Measurements from ENCODE around the gene EDEM2. TPM values are rescaled to one million over a fixed set of nuclear protein-coding genes. Genes with fewer than 3 reads are reported as not detected.
"Not testable (repeated sequence)": the region's sequence is repeated elsewhere in the genome, so short reads cannot be mapped to it uniquely, and the experiment has no call there.

Gene EDEM2
- total and polyA plus RNA-seq, 2 donors, result 15.1 to 17.8 TPM

DNA sequence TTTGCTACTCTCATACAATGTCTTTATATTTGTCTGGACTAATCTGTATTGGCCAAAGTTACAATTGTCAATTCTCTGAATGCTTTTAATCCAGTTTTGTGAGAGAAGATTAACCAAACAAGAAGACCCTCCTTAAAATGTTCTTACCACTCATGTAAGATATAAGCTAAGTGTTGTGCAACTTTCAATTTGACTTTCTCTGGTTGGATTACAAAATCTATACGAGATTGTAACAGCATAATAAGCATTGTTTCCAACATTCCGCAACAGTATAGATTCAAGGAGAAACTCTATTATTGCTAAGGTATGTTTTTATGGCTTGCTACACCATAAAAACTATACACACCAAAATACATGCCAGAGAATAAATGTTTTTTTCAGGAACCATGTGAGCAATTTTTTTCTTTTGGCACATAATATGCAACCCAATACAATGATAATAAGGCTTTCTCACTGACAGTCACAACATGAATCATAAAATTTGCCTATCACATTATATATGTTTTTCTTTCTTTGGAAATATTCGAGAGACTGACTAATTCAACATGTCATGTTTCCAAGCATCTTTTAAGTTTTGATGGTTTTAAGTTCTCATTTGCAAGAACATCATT lies 42.3 kb downstream of the EDEM2 start:
- WGBS, result 75% methylated on average over 3 of the region's 3 CpGs

DNA sequence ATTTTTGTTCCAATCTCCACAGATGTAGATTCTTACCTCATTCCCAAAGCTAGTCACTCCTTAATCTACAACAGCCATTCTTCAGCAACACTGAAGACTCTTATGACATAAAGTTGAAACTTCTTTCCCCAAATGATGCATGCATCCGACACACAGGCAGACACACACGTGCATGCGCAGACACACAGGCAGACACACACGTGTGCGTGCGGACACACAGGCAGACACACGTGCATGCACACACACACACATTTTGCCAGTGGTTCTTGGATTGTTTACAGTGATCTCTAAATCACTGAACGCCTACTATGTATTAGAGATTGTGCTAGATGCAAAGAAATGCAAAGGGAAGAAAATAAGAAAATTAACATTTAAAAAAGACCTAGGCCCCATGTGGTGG lies 45.5 kb downstream of the EDEM2 start:
- no peak overlapping the region for H3K27ac ChIP-seq (ENCODE audit: low read depth)
- no peak for DNase-seq (ENCODE audit: extremely low spot score)
- H3K4me1 ChIP-seq (ENCODE audit: insufficient read depth), result no peaks in the 10 kb centered on the region
- WGBS, result 88% methylated on average over 8 of the region's 8 CpGs
- no peaks in the 10 kb centered on the region for H3K36me3 ChIP-seq (ENCODE audit: insufficient read depth)
- H3K4me3 ChIP-seq (ENCODE audit: low read depth, low read length), result no peak overlapping the region

More for the DNA sequence above, 42.3 kb downstream of the EDEM2 start:
- H3K4me3 ChIP-seq (ENCODE audit: low read depth, low read length), result no peak overlapping the region
- no peaks in the 10 kb centered on the region for H3K4me1 ChIP-seq (ENCODE audit: insufficient read depth)
- H3K27ac ChIP-seq (ENCODE audit: low read depth), result no peak overlapping the region
- DNase-seq (ENCODE audit: extremely low spot score), result no peak
- H3K36me3 ChIP-seq (ENCODE audit: insufficient read depth), result no peaks in the 10 kb centered on the region

- no peaks in the 10 kb centered on the region for H3K4me1 ChIP-seq (ENCODE audit: insufficient read depth)
- WGBS, result 80% methylated on average over 8 of the region's 8 CpGs
- no peaks in the 10 kb centered on the region for H3K36me3 ChIP-seq (ENCODE audit: insufficient read depth)
- DNase-seq (ENCODE audit: extremely low spot score), result no peak
- peak overlapping the region; percentile 87 for H3K27ac ChIP-seq (ENCODE audit: low read depth)
- peak overlapping the region; percentile 78 for H3K4me3 ChIP-seq (ENCODE audit: low read depth, low read length)
Measured at GRCh38 chr20:35093267-35093884, 53.8 kb downstream of the EDEM2 start.

GRCh38 chr20:35092524-35093266 lies 54.4 kb downstream of the EDEM2 start, which contains the start of gene TRPC4AP:
Gene TRPC4AP (minus strand): TSS chr20:35092807. CDS start chr20:35092781, 26 bp downstream.
- no peaks in the 10 kb centered on the region for H3K4me1 ChIP-seq (ENCODE audit: insufficient read depth)
- H3K4me3 ChIP-seq (ENCODE audit: low read depth, low read length), result peak within 1 kb of the TSS; percentile 78
- peak; percentile 72 for DNase-seq (ENCODE audit: extremely low spot score)
- WGBS, result 2% methylated on average over 69 of the region's 69 CpGs
- H3K27ac ChIP-seq (ENCODE audit: low read depth), result peak within 1 kb of the TSS; percentile 92
- H3K36me3 ChIP-seq (ENCODE audit: insufficient read depth), result no peaks in the 10 kb centered on the region

GRCh38 chr20:35091816-35092523 lies 55.2 kb downstream of the EDEM2 start:
- H3K27ac ChIP-seq (ENCODE audit: low read depth), result peak overlapping the region; percentile 90
- H3K4me3 ChIP-seq (ENCODE audit: low read depth, low read length), result peak overlapping the region; percentile 78
- no peaks in the 10 kb centered on the region for H3K4me1 ChIP-seq (ENCODE audit: insufficient read depth)
- peak; percentile 13 for DNase-seq (ENCODE audit: extremely low spot score)
- WGBS, result under 1% methylated on average over 28 of the region's 28 CpGs
- H3K36me3 ChIP-seq (ENCODE audit: insufficient read depth), result no peaks in the 10 kb centered on the region

DNA sequence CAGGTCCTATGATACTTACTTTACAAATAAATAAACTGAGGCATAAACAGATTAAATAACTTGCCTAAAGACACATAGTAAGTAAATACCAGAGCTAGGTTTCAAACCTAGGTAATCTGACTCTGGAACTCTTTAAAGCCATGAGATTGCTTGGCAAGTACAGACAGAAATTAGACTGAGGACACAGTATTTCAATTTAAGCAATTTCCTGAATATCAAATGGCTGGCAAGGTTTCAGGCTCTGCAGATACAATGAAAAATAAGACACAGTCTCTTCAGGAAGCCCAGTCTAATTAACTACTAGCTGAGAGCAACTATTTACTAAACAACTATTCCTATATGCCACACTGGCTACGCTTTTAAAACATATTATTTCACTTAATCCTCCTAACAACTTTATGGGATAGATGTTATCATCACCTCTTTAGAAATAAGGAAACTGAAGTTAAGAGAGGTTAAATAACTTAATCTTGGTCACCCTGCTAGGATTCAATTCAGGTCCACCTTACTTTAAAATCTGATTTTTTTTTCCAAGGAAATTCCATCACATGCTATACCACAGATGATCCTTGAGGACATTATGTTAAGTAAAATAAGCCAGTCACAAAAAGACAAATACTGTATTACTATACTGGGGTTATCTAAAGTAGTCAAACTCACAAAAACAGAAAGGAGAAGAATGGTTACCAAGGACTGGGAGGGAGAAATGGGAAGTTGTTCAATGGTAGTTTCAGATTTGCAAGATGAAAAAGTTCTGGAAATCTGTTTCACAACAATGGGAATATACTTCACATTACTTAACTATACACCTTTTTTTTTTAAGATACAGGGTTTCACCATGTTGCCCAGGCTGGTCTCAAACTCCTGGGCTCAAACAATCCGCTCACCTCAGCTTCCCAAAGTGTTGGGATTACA lies 58.6 kb downstream of the EDEM2 start:
- DNase-seq (ENCODE audit: extremely low spot score), result no peak
- WGBS, result 82% methylated on average over 2 of the region's 2 CpGs
- Histone ChIP-seq H3K27ac (ENCODE audit: low read depth) (no peak overlapping the region), H3K4me1 (ENCODE audit: insufficient read depth) (no peaks in the 10 kb centered on the region), H3K36me3 (ENCODE audit: insufficient read depth) (no peaks in the 10 kb centered on the region), H3K4me3 (ENCODE audit: low read depth, low read length) (no peak overlapping the region)

DNA sequence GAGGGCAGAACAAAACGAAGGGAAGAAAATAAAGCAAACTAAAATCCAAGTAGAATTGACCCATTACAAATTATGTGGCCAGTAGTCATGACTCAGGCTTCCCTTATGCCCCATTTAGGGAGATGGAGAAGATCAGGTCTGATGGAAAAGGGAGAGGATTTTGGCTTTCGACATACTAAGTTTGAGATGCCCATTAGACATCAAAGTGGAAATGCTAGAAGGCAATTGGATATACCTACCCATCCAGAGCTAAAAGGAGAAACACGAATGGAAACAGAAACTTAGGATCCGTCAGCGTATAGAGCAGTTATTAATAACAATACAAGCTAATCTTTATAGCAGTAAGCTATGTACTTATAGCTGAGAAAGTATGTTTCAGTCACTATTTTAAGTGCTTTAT lies 59.3 kb downstream of the EDEM2 start:
- 71% methylated on average over 5 of the region's 5 CpGs for WGBS
- no peak for DNase-seq (ENCODE audit: extremely low spot score)
- Histone ChIP-seq H3K4me3 (ENCODE audit: low read depth, low read length) (no peak overlapping the region), H3K36me3 (ENCODE audit: insufficient read depth) (no peaks in the 10 kb centered on the region), H3K4me1 (ENCODE audit: insufficient read depth) (no peaks in the 10 kb centered on the region), H3K27ac (ENCODE audit: low read depth) (no peak overlapping the region)

DNA sequence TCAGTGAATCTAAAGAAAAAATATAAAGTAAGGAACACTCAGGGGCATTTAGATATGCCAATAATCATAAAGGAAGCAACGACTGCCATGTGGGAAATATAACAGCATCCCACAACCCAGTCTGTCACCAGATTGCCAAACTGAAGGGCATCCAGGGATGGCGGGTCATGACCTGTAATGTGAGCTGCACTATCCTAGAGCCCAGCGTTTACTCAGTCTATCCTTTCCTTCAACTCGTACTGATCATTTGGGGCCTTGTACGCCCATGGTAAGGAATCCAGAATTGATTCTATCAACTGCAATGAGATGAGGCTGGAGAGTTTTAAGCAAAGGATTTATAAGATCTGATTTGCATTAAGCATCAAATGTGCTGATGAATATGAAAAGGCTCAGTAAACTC lies 59.8 kb downstream of the EDEM2 start:
- H3K4me1 ChIP-seq (ENCODE audit: insufficient read depth), result no peaks in the 10 kb centered on the region

GRCh38 chr20:35085477-35086225 lies 61.5 kb downstream of the EDEM2 start:
- no peak overlapping the region for H3K27ac ChIP-seq (ENCODE audit: low read depth)
- H3K4me3 ChIP-seq (ENCODE audit: low read depth, low read length), result no peak overlapping the region
- no peak for DNase-seq (ENCODE audit: extremely low spot score)
- no peaks in the 10 kb centered on the region for H3K36me3 ChIP-seq (ENCODE audit: insufficient read depth)
- 95% methylated on average over 11 of the region's 11 CpGs for WGBS
- no peaks in the 10 kb centered on the region for H3K4me1 ChIP-seq (ENCODE audit: insufficient read depth)

More for the DNA sequence above, 59.8 kb downstream of the EDEM2 start:
- no peak overlapping the region for H3K4me3 ChIP-seq (ENCODE audit: low read depth, low read length)
- no peak overlapping the region for H3K27ac ChIP-seq (ENCODE audit: low read depth)
- no peaks in the 10 kb centered on the region for H3K36me3 ChIP-seq (ENCODE audit: insufficient read depth)
- WGBS, result 74% methylated on average over 5 of the region's 5 CpGs
- DNase-seq (ENCODE audit: extremely low spot score), result no peak

DNA sequence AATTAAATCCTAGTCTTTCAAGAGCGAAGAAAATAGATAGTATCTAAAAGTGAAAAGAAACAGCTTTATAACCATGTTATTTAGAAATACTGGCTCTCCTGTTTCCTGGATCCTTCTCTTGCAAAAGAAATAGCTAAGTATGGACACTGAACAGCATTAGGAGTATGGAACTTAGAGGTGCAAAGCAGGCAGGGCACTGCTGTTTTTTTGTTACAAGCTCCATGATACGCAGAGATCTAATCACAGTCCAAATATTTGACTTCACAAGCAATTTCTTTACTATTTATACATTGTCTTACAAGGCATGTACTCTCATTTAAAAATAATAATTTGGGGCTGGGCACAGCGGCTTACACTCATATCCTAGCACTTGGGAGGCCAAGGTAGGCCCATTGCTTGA lies 62.1 kb downstream of the EDEM2 start:
- no peaks in the 10 kb centered on the region for H3K36me3 ChIP-seq (ENCODE audit: insufficient read depth)
- DNase-seq (ENCODE audit: extremely low spot score), result no peak
- no peak overlapping the region for H3K4me3 ChIP-seq (ENCODE audit: low read depth, low read length)
- H3K27ac ChIP-seq (ENCODE audit: low read depth), result no peak overlapping the region
- WGBS, result 80% methylated on average over 3 of the region's 3 CpGs
- H3K4me1 ChIP-seq (ENCODE audit: insufficient read depth), result no peaks in the 10 kb centered on the region

- H3K27ac ChIP-seq (ENCODE audit: low read depth); H3K4me3 ChIP-seq (ENCODE audit: low read depth, low read length); H3K4me1 ChIP-seq (ENCODE audit: insufficient read depth); H3K36me3 ChIP-seq (ENCODE audit: insufficient read depth); DNase-seq (ENCODE audit: extremely low spot score): not testable (repeated sequence)
- WGBS, result 72% methylated on average over 5 of the region's 5 CpGs
Measured at GRCh38 chr20:35080348-35080642, 66.8 kb downstream of the EDEM2 start.

DNA sequence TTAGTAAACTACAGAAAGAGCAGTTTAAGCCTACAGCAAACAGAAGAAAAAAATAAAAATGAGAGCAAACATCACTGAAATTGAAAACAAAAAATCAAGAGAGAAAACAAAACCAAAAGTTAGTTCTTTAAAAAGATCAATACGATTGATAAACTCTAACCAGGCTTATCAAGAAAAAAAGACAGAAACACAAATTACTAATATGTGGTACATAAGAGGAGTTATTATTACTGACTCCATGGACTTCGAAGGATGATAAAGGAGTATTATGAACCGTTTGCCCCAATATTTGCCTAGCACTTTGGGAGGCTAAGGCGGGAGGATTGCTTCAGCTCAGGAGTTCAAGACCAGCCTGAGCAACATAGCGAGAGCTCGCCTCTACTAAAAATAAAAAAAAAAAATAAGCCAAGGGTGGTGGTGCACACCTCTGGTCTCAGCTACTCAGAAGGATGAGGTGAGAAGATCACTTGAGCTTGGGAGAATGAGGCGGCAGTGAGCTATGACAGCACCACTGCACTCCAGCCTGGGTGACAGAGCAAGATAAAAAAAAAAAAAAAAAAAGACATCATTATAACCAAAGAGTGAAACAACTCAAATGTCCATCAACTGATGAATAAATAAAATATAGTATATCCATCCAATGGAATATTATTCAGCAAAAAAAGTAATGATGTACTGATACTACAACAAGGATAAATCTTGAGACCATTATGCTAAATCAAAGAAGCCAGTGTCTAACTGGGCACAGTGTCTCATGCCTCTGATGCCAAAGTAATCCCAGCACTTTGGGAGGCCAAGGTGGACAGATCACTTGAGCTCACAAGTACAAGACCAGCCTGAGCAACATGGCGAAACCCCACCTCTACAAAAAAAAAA lies 67.4 kb downstream of the EDEM2 start:
- 92% methylated on average over 8 of the region's 8 CpGs for WGBS
- Histone ChIP-seq H3K4me1 (ENCODE audit: insufficient read depth) (no peaks in the 10 kb centered on the region), H3K27ac (ENCODE audit: low read depth) (no peak overlapping the region), H3K36me3 (ENCODE audit: insufficient read depth) (peaks cover 6% of the 10 kb centered on the region), H3K4me3 (ENCODE audit: low read depth, low read length) (no peak overlapping the region)
- DNase-seq (ENCODE audit: extremely low spot score), result no peak
